Endodermal cell (in vitro differentiated cells): ENCODE results near the gene HIRA. TPM values are rescaled to one million over a fixed set of nuclear protein-coding genes. Genes with fewer than 3 reads are reported as not detected.

Experiments used
- DNase-seq: peaks from one replicate; pipeline ENCODE4 v3.0.0-alpha.2; 2017
- H3K27ac ChIP-seq: 2 replicates; pipeline ENCODE4 v1.5.1; 2013; ENCODE audit warnings: mild to moderate bottlenecking, low read depth, low read length, moderate library complexity
- H3K27me3 ChIP-seq: 2 replicates; pipeline ENCODE4 v1.6.1; 2013; ENCODE audit warnings: mild to moderate bottlenecking, low read length, moderate library complexity; ENCODE audit not compliant: insufficient read depth, control insufficient read depth, poor library complexity, severe bottlenecking
- H3K36me3 ChIP-seq: 2 replicates; pipeline ENCODE4 v1.7.0; 2013; ENCODE audit warnings: mild to moderate bottlenecking, low read length, moderate library complexity; ENCODE audit not compliant: control insufficient read depth, insufficient read depth
- H3K4me1 ChIP-seq: one replicate; pipeline ENCODE4 v1.7.0; 2013; ENCODE audit warnings: low read length; ENCODE audit not compliant: control insufficient read depth, insufficient read depth
- H3K4me3 ChIP-seq: 2 replicates; pipeline ENCODE4 v1.5.1; 2013; ENCODE audit warnings: mild to moderate bottlenecking, low read length, moderate library complexity
- H3K9ac ChIP-seq: 2 replicates; pipeline ENCODE4 v1.6.1; 2013; ENCODE audit warnings: mild to moderate bottlenecking, low read length, moderate library complexity; ENCODE audit not compliant: poor library complexity, severe bottlenecking; ENCODE audit errors: extremely low read depth
- H3K9me3 ChIP-seq: 2 replicates; pipeline ENCODE4 v1.6.1; 2013; ENCODE audit warnings: mild to moderate bottlenecking, low read length, moderate library complexity; ENCODE audit not compliant: control insufficient read depth
- H3K27ac Mint-ChIP-seq: 2 replicates; pipeline ENCODE4 v1.8.0; 2020; ENCODE audit warnings: mixed read lengths
- H3K27me3 Mint-ChIP-seq: 2 replicates; pipeline ENCODE4 v1.8.0; 2021; ENCODE audit warnings: mild to moderate bottlenecking, mixed read lengths; ENCODE audit not compliant: insufficient read depth
- H3K36me3 Mint-ChIP-seq: 2 replicates; pipeline ENCODE4 v1.8.0; 2020; ENCODE audit warnings: low read depth, mixed read lengths
- H3K4me1 Mint-ChIP-seq: 2 replicates; pipeline ENCODE4 v1.8.0; 2020; ENCODE audit warnings: mixed read lengths
- H3K4me3 Mint-ChIP-seq: 2 replicates; pipeline ENCODE4 v1.8.0; 2020; ENCODE audit warnings: mild to moderate bottlenecking, moderate library complexity, mixed read lengths
- H3K9me3 Mint-ChIP-seq: 2 replicates; pipeline ENCODE4 v1.8.0; 2020; ENCODE audit warnings: mild to moderate bottlenecking, mixed read lengths
- CTCF ChIP-seq: fragments of 200-600 bp; sonication (generic); conservative IDR thresholded peaks from 2 replicates; pipeline ENCODE4 v1.5.0; 2021; ENCODE audit warnings: antibody characterized with exemption, mild to moderate bottlenecking
- WGBS, 2 experiments: methylation state at CpG; one replicate each; pipeline versions ENCODE4 v1.1.5 to v1.1.7; 2013; ENCODE audit warnings: missing lambda C conversion rate in 2 of 2, mixed read lengths in 1 of 2; ENCODE audit not compliant: insufficient coverage in 1 of 2, insufficient read length in 1 of 2; 5-methylcytosine and 5-hydroxymethylcytosine counted together
- total RNA-seq, 2 donors: library from RNA; stranded (reverse); fragmentation: NEBNext Ultra II Directional in 1 of 2; extraction: Animal tissue kit (Norgen Biotek cat#: 25700) in 1 of 2; gene quantifications; 2 replicates in 1 of 2; 3 replicates in 1 of 2; pipeline ENCODE4 v1.2.1, GENCODE V29; 2021

The HIRA gene
- total RNA-seq, 2 donors from 2014 or later = 44.8 to 46.6 TPM

- Mint-ChIP-seq H3K4me1 (no peaks in the 10 kb centered on the region), H3K36me3 (peaks cover 95% of the 10 kb centered on the region), H3K27ac (no peak overlapping the region), H3K27me3 (no peaks in the 10 kb centered on the region), H3K4me3 (no peak overlapping the region), H3K9me3 (peaks cover 62% of the 10 kb centered on the region)
- H3K9me3 ChIP-seq = peaks cover 67% of the 10 kb centered on the region
- no peak overlapping the region for H3K27ac ChIP-seq
- DNase-seq = no peak
- no peaks in the 10 kb centered on the region for H3K4me1 ChIP-seq
- TF ChIP-seq CTCF = no peak
- H3K9ac ChIP-seq = no peak overlapping the region
- WGBS, 2 experiments = 43 to 100% methylated on average over 1 to 5 of the region's 5 CpGs
- no peak overlapping the region for H3K4me3 ChIP-seq
- peaks cover 89% of the 10 kb centered on the region for H3K36me3 ChIP-seq
- H3K27me3 ChIP-seq = no peaks in the 10 kb centered on the region
Observed at GRCh38 chr22:19343470-19343869, 88.1 kb downstream of the HIRA start.

- Histone ChIP-seq H3K9me3 (peaks cover 82% of the 10 kb centered on the region), H3K27ac (no peak overlapping the region), H3K4me1 (no peaks in the 10 kb centered on the region), H3K9ac (no peak overlapping the region), H3K36me3 (peaks cover 90% of the 10 kb centered on the region), H3K4me3 (no peak overlapping the region), H3K27me3 (no peaks in the 10 kb centered on the region)
- Mint-ChIP-seq H3K9me3 (peaks cover 73% of the 10 kb centered on the region), H3K4me3 (no peak overlapping the region), H3K27ac (no peak overlapping the region), H3K27me3 (no peaks in the 10 kb centered on the region), H3K4me1 (no peaks in the 10 kb centered on the region), H3K36me3 (peaks cover 97% of the 10 kb centered on the region)
- WGBS, 2 experiments = 65 to 82% methylated on average over 2 to 3 of the region's 3 CpGs
- DNase-seq = no peak
- TF ChIP-seq CTCF = no peak
Observed at GRCh38 chr22:19341500-19341899, 90.0 kb downstream of the HIRA start.

GRCh38 chr22:19337137-19337536, 94.4 kb downstream of the HIRA start:
- Histone ChIP-seq H3K9me3 (peaks cover 68% of the 10 kb centered on the region), H3K4me3 (no peak overlapping the region), H3K4me1 (no peaks in the 10 kb centered on the region), H3K27ac (no peak overlapping the region), H3K9ac (no peak overlapping the region), H3K36me3 (peaks cover 78% of the 10 kb centered on the region), H3K27me3 (no peaks in the 10 kb centered on the region)
- TF ChIP-seq CTCF = no peak
- H3K4me1 Mint-ChIP-seq = no peaks in the 10 kb centered on the region
- H3K36me3 Mint-ChIP-seq = peaks cover 82% of the 10 kb centered on the region
- no peak overlapping the region for H3K4me3 Mint-ChIP-seq
- H3K9me3 Mint-ChIP-seq = peaks cover 35% of the 10 kb centered on the region
- DNase-seq = no peak
- H3K27me3 Mint-ChIP-seq = no peaks in the 10 kb centered on the region
- no peak overlapping the region for H3K27ac Mint-ChIP-seq
- 100% methylated on average over 1 of the region's 2 CpGs; no CpG with 5 or more reads in 1 of the 2 experiments for WGBS, 2 experiments
